HK-2 (cell line): ENCODE results near the gene FUT7.
A peak's percentile ranks its signal among the peaks of the same experiment; 100 is the strongest.

ENCODE experiments used
- DNase-seq: peaks from one replicate; pipeline ENCODE4 v3.0.0-alpha.2; 2018; ENCODE audit not compliant: unreplicated experiment

FUT7 gene

DNA sequence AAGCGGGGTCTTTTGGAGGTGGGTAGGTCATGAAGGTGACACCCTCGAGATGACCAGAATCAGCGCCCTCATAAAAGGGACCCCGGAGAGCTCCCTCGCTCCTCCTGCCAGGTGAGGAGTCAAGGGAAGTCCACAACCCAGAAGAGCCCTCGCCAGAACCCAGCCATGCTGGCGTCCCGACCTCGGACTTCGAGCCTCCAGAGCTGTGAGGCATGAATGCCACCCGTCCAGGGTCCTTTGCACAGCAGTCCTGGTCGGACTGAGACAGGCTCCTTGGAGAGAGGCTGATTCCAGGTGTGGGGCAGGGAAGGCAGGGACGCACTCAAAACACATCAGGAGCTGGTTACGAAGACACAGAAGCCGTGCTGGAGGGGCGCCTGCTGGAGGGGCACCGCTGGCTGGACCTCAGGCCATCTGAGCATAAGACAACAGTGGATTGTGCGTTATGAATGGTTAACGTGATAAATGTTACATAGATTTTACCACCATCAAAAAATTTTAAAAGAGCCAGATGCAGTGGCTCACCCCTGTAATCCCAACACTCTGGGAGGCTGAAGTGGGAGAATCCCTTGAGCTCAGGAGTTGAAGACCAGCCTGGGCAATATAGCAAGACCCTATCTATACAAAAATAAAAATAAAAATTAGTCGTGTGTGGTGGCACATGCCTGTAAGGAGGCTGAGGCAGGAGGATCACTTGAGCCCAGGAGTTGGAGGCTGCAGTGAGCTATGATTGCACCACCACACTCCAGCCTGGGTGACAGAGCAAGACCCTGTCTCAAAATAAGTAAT is 29.8 kb downstream of the FUT7 start:
- DNase-seq, result no peak

DNA sequence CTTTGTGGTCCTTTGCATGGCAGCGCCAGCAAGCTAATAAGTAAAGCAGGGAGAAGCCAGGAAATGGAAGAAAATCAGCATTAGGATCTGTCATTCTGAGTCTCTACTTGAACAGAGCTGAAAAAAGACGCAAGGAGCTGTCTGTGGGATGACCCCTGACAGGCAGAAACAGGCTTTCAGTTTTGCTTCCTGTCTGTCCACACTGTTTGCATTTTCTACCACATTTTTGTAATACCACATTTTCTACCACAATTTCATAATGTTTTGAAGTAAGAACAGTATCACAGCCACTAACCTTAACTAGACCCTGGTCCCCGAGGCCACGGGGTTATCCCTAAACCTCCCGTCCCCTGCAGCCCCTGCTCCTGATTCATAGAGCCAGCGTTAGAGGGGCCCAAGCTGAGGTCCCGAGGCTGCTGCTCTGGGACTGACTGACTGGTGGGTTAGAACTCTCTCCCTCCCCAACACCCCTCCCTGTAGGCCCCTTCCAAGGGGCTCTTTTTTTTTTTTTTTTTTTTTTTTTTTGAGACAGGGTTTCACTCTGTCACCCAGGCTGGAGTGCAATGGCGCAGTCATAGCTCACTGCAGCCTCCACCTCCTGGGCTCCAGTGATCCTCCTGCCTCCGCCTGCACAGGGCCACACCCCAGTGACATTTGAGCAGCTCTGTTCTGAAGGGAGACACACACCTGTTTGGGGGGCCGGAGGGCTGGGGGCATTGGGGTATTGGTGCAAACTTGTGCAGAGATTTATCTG is 31.5 kb downstream of the FUT7 start:
- no peak for DNase-seq

DNA sequence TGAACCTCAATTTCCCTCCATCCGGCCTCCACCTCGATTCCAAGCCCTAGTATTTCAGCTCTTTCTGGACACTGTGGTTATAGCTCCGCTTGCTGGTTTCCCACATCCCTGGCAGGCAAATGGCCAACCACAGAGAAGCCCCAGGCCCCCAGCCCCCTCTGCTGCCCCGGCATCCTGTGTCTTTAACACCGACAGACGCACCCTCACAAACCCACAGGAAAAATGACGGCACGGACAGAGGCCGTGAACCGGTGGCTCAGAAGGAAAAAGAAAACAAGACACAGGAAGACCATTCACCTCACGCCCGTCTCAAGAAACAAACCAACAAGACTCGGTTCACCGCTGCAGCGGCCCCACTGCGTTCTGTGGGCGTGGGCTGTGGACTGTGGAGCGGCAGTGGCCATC is 34.1 kb downstream of the FUT7 start:
- DNase-seq, result no peak

DNA sequence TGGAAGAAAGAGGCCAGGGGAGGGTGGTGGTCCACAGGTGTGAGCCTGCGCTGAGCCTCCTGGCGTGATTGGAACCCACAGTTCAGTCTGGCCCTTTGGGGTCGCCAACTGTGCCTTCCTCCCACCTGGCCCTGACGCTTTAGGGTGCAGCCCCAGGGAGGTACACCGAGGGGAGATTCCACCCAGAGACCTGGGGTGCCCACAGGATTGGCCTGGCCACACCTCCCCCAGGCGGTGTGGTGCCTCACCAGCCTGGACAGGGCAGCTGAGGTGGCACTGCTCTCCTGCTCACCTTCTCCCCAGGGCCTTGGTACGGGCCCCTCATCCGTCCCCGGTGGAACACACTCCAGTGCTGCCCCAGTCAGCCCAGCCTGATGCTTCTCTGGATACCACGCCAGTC is 34.5 kb downstream of the FUT7 start:
- DNase-seq, result no peak

DNA sequence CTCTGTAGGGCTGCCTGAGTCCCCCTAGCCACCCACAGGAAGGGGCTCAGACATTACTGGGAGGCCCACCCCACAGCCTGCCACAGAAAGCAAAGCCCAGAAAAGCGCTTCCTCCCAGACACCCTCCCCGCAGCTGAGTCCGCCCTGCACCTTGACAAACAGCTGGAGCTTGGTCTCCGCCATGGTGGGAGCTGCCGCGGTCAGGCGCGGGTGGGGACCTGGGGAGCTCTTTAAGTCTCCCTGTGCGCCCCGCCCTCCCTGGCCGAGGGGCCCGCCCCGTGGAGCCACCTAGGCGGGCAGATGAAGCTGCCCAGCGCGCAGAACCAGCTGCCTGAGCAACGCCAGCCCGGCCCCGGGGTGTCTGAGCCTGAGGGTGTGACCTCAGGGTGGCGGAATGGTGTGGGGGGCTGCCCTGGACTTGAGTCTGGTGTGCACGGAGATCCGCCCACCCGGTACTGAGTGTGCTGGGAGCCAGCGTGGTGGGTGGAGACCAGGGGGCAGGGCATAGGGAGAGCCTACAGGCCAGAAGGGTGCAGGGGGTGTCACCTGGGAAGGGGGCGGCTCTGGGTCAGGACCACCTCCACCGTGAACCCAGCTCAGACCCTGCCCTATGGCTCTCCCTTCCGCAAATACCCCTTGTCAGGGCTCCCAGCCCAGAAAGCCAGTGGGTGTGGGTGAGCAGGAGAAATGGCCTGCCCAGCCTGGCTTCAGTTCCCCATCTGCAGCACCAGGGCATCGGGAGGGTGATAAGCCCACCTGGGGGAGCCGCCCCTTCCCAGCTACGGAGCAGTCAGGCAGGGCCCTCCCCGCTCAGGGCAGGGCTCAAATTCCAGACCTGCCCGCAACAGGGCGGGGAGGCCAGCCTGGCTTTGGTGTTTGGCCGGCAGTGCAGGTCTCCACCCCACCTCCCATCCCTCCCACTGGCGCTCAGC is 35.3 kb downstream of the FUT7 start, which contains the start of gene CLIC3:
Gene CLIC3 (minus strand): TSS at position 208 of the 932 bp plus-strand sequence. CDS start 25 bp downstream, at position 183.
- peak; percentile 16 for DNase-seq

DNA sequence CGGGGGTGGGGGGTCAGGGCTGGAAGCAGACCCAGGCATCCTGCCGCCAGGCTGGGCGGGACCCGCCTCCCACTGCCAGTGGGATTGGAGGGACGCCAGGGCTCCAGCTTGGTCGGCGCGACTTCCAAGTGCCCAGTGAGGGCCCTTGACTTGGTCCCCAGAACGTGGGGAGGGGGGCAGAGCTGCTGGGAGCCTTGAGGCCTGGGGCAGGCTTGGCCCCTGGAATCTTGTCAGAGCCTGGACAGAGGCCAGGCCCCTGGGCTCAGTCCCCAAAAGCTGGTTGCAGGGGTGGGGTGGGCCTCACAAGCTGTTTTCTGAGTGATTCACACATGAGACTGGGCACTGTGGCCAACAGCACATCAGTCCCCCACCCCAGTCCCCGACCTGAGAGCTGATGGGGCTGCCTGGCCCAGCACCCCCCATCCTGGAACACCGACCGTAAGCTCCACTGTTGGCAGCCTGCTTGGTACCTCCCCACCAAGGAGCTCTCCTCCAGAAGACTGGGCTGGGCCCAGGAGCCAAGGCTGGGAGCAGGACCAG is 36.0 kb downstream of the FUT7 start:
- peak; percentile 24 for DNase-seq

DNA sequence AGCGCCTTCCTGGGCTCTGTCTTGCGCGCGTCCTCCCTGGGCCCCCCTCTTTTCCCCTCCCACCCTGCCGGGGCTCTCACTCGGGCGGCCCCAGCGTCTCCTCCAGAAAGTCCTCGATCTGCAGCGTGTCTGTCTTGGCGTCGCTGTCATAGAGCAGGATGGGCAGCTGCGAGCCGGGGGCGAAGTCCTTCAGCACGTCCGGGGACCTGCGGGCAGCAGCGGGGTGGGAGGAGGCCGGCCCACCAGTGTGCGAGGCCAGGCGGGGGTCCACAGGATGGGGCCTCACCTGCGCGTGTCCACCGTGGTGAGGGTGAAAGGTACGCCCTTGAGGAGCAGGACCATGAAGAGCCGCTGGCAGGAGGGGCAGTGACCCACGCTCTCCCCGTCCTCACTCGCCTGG is 36.5 kb downstream of the FUT7 start:
- no peak for DNase-seq

DNA sequence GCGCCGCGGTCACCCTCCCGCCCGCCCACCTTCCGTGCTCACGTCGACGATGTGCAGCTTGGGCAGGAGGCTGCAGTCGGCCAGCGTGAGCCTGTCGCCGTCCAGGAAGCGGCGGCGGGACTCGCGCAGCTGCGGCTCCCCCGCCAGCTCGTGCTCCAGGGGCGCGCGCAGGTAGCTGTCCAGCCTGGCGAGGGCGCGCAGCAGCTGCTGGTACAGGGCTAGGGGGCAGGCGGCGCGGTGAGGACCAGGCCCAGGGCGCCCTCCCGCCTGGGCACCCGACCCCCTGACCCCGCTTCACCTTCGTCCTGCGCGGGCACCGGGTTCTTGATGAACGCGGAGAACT is 37.0 kb downstream of the FUT7 start:
- DNase-seq, result no peak

DNA sequence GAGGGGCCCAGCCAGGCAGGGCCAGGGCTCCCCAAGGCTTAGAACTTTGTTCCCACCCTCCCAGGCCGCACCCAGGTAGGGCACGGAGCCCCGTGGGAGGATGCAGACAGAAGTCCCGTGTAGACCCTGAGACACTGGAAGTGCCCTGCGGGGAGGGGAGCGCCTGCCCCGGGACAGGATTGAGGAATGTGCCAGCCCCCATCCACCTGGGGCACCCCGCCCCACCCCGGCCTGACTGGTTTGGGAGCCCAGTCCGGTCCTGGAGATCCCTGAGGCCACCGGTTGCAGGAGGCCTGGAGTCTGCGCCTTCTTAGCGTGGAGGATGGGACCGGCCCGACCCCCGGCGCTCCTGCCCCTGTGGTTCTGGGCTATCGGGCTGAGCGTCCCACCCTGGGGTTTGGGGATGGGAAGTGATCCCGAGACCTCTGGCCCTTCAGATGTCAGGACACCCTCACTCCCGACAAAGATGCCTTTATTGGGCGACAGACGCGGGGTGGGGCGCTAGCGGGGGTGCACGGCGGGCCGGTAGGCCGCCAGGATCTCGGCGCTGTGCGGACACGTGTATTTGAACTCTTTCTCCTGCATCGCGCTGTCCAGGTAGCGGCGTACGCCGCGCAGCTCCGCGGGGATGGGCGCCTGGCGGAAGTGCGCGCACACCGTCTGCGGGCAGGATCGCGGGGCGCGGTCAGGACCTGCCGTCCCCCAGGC is 37.6 kb downstream of the FUT7 start:
- no peak for DNase-seq

DNA sequence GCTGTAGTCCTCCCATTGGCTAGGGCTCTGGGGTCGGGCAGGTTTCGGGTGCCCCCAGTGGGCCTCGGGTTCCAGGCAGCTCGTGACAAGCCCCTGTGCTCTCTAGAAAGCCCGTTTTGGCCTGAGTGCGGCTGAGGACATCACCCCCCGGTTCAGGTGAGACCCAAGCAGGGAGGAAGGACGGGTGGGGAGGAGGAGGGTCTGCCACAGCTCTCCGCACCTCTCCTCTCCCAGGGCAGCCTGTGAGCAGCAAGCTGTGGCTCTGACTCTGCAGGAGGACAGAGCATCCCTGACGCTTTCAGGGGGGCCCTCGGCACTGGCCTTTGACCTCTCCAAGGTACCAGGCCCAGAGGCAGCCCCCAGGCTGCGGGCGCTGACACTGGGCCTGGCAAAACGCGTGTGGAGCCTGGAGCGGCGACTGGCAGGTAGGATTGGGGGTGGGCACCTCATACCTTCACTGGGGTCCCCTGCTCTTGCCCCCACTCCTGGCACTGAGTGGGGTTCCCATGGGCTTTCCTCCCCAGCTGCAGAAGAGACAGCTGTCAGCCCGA is 39.0 kb downstream of the FUT7 start:
- DNase-seq, result no peak

DNA sequence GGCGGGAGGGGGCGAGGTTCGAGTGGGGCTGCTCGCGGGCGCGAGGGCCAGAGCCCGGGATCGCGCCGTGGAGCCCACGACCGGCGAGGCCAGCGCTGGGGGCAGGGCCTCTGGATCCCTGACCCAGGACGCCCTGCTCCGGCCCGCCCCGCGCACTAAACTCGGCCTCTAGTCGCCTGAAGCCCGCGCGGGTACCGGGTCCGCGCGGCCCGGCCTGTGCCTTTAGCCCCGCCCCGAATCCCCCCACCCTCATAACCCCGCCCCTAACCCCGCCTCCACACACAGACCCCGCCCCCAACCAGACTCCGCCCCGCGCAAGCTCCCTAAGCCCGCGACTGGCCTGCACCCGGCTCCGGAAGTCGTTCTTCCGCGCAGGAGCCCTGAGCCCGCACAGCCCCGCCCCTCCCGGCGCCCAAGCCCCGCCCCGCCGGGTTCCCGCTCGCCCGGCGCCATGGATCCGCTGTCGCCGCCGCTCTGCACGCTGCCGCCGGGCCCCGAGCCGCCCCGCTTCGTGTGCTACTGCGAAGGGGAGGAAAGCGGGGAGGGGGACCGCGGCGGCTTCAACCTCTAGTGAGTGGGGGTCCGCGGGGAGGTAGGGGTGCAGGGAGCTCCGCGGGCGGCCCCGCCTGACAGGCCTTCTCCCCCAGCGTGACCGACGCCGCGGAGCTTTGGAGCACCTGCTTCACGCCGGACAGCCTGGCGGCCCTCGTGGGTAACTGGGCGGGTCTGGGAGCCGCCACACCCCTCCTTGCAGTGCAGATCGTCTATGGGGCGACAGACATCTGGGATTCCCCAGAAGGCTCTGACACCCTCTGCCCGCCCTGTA is 39.7 kb downstream of the FUT7 start, which contains the start of gene PAXX:
Gene PAXX (plus strand): TSS at position 430 of the 826 bp plus-strand sequence. CDS start 22 bp downstream, at position 452.
- DNase-seq, result peak; percentile 97

DNA sequence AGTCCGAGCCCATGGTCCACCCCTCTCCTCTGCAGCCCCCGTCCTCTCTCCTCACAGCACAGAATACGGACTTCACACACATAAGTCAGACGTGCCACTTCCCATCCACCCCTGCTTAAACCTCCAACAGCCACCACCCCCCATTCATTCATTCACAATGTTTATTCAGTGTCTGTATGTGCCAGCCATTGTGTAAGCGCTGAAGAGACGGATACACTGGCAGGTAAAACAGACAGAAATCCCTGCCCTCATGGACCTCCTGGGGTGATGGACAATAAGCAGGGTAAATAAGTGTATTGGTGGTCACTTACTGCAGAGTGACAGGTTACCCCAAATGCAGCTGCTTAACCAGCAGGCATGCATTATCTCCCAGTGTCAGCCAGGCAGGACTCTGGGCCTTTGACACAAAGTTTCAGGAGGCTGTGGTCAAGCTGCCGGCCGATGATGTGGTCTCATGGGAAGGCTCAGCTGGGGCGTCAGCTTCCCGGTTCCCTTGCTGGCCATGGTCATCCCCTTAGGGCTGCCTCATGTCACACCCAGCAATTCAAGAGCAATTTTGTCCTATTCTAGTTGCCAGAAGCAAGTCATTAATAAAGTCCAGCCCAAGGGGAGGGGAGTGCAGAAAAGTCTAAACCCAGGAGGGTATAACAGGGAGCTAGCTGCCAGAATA is 41.5 kb downstream of the FUT7 start:
- no peak for DNase-seq

DNA sequence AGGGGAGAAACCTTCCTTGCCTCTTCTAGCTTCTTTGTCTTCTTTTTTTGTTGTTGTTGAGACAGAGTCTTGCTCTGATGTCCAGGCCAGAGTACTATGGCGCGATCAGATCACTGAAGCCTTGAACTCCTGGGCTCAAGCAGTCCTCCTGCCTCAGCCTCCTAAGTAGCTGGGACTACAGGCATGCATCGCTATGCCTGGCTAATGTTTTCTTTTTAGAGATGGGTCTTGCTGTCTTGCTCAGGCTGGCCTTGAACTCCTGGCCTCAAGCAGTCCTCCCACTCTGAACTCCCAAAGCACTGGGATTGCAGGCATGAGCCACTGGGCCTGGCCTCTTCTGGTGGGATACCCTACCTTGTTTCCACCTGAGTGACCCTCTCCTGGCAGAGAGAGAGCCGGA is 43.0 kb downstream of the FUT7 start:
- DNase-seq, result no peak

DNA sequence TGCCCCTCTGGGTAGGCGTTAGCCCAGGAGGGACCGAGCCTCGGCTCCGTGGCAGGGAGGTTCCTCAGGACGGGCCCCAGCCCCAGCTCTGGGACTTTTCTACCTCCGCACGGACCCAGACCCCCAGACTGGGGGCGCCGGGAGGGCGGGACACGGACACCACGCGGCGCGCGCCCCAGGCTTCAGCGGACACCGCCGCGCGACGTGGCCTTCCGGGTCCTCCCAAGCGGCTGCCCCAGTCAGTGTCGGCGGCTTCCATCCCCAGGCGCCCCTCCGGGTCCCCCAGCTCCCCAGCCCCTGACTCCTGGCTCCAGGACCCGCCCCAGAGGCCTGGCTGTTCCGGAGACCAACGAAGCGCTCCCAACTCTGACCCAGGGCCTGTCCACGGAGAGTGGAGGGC is 46.0 kb downstream of the FUT7 start:
- DNase-seq, result no peak

DNA sequence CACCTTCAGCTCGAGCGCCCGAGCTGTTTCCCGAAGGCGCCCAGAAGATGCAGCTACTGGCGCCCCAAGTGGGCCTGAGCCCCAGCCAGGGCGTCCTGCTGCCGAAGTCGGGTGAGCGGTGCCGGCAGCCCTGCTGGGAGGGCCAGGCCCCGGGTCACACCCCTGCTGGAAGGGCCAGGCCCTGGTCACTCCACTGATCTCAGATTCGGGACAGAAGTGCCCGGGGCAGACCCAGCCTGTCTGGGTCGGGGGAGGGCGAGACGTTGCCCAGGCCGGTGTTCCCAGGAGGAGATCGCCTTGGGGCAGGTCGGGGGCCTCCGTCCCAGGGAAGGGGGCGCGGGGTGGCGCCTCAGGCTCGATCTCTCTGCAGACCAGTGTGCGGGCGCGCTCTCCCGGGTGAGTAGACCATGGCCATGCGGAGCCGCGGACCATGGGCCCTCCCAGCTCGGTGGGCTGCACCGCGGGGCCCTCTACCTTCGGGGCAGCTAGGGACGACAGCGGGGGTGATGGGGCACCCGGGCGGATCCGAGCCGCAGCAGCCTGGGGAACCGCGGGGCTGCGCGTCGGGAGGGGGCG is 46.8 kb downstream of the FUT7 start:
- no peak for DNase-seq

DNA sequence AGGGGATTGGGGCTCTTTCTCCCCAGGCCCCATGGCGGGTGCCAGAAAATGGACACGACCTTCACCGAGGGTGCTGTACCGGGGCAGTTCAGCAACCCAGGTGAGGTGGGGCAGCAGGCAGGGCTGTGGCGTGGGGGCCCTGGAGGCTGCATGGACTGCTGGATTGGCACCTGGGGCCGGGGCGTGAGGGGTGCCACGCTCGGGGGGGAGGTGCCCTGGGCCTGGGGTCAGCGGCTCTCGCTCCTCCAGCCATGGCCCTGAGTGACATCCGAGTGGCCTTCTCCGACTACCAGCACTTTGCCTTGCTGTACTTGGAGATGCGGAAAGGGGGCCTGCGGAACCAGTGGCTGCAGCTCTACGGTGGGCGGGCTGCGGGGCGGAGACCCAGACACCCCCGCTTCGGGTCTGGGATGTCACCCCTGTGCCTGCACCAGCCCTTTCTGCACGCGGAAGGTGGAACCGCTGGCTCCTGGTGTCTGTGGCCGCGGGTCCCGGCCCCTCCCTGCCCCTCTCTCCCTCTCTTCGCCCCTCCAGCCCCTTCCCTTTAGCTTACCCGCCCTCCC is 47.3 kb downstream of the FUT7 start:
- no peak for DNase-seq

DNA sequence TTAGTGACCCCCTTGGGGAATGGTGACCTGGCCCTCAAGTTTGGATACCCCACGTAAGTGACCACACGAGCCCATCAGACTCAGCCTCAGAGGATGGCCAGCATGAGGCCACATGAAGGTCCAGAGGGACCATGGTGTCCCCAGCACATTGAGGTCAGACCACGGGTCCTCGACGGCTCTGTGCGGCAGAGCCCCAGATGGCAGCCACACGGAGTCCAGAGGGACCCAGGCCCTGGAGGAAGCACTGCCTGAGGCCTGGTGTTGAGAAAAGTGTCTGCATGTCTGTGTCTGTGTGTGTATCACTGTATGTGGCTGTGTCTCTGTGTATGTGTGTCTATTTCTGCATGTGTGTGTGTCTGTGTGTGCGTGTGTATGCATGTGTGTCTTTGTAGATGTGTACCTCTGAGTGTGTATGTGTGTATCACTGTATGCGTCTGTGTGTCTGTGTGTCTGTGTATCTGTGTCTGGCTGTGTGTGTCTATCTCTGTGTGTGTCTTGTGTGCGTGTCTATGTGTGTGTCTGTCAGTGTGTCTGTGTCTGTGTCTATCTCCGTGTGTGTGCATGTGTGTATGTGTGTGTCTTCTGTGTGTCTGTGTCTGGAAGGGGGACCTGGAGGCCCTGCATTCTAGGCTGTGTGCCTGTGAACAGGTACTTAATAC is 48.1 kb downstream of the FUT7 start:
- no peak for DNase-seq

DNA sequence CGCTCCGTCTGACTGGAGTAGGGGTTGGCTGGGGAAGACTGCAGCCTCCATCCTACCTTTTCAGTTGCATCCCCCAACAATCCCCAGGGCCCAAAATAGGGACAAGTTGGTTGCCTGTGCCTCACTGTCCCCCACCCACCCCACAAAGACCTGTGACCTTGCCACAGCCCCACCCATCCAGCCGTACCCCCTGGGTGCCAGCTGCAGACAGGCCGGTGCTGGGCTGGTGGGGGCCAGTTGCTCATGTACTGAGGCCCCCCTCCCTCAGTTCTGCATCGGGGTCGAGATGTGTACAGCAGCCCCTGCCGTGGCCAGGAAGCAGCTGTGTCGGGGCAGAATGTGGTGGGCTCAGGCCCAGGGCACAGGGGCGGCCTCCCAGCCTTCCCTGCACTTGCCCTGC is 48.7 kb downstream of the FUT7 start:
- DNase-seq, result no peak
